ENCODE results near the gene NR2E1. TPM values are rescaled to one million over a fixed set of nuclear protein-coding genes. Genes with fewer than 3 reads are reported as not detected.

Gene NR2E1
- total RNA-seq, 1 donor from 2014 or later: not detected

GRCh38 chr6:108207013-108207412 lies 41.2 kb downstream of the NR2E1 start:
- DNase-seq (ENCODE audit: low read depth): no peak

GRCh38 chr6:108209738-108210137 lies 43.9 kb downstream of the NR2E1 start:
- no peak for DNase-seq (ENCODE audit: low read depth)

- DNase-seq (ENCODE audit: low read depth): no peak
Measured at GRCh38 chr6:108210556-108210955, 44.7 kb downstream of the NR2E1 start.

GRCh38 chr6:108211671-108212070 lies 45.8 kb downstream of the NR2E1 start:
- no peak for DNase-seq (ENCODE audit: low read depth)

- DNase-seq (ENCODE audit: low read depth): no peak
Measured at GRCh38 chr6:108222064-108222463, 56.2 kb downstream of the NR2E1 start.

GRCh38 chr6:108222504-108222903 lies 56.7 kb downstream of the NR2E1 start:
- DNase-seq (ENCODE audit: low read depth): no peak

GRCh38 chr6:108227290-108227689 lies 61.5 kb downstream of the NR2E1 start:
- no peak for DNase-seq (ENCODE audit: low read depth)

- no peak for DNase-seq (ENCODE audit: low read depth)
Measured at GRCh38 chr6:108228416-108228815, 62.6 kb downstream of the NR2E1 start.

GRCh38 chr6:108235127-108235526 lies 69.3 kb downstream of the NR2E1 start:
- no peak for DNase-seq (ENCODE audit: low read depth)

- DNase-seq (ENCODE audit: low read depth): no peak
Measured at GRCh38 chr6:108236791-108237190, 71.0 kb downstream of the NR2E1 start.

- no peak for DNase-seq (ENCODE audit: low read depth)
Measured at GRCh38 chr6:108238322-108238721, 72.5 kb downstream of the NR2E1 start.

Other genes with a start within 250 kb of the NR2E1 start
- 18.0 and 19.1 TPM in 2 replicates for gene SEC63, start 207.8 kb upstream of the NR2E1 start, total RNA-seq
- 96.9 and 123 TPM in 2 replicates for gene OSTM1, start 91.3 kb upstream of the NR2E1 start, total RNA-seq
- gene SNX3, start 95.0 kb downstream of the NR2E1 start, total RNA-seq: 181 and 192 TPM in 2 replicates
- 4.0 and 6.5 TPM in 2 replicates for gene AFG1L, start 129.0 kb downstream of the NR2E1 start, total RNA-seq